ENCODE measurements around the gene HMMR. TPM values are rescaled to one million over a fixed set of nuclear protein-coding genes. Genes with fewer than 3 reads are reported as not detected.

HMMR gene
- total RNA-seq, 1 experiment from 2014 or later: 57.6 TPM

GRCh38 chr5:163445345-163445744 lies 15.1 kb upstream of the HMMR start:
- DNase-seq (ENCODE audit: low spot score): no peak
- CTCF ChIA-PET: no interaction called here
- peaks cover 91% of the 10 kb centered on the region for H3K36me3 ChIP-seq (ENCODE audit: insufficient read depth, low read length, poor library complexity, severe bottlenecking)
- intact Hi-C loops (cut with micrococcal nuclease; ENCODE audit: unreplicated experiment): no loop called here
- POLR2A ChIA-PET (ENCODE audit: low non-redundant PET): no interaction called here
- H3K4me3 ChIP-seq (ENCODE audit: low read depth, low read length, poor library complexity, severe bottlenecking): no peak overlapping the region
- H3K4me1 ChIP-seq (ENCODE audit: insufficient read depth, low read length, poor library complexity, severe bottlenecking): peaks cover 5% of the 10 kb centered on the region
- no peaks in the 10 kb centered on the region for H3K27me3 ChIP-seq (replicated peaks; ENCODE audit: insufficient read depth, low read depth, low read length, poor library complexity)
- H3K9me3 ChIP-seq (ENCODE audit: low read depth, low read length, poor library complexity, severe bottlenecking): no peaks in the 10 kb centered on the region
- BruUV-seq (replicated peaks): no TSS peak
- TF ChIP-seq EZH2 (IDR thresholded peaks at IDR 0.05; ENCODE audit: borderline replicate concordance, low read depth, low read length, poor library complexity, severe bottlenecking): no peak
- TF ChIP-seq CTCF (conservative IDR thresholded peaks at IDR 0.05; ENCODE audit: low read depth, low read length): no peak
- H3K27ac ChIP-seq (ENCODE audit: low read depth, low read length, poor library complexity, severe bottlenecking): no peak overlapping the region

GRCh38 chr5:163447191-163447590 lies 13.2 kb upstream of the HMMR start:
- Histone ChIP-seq H3K4me3 (ENCODE audit: low read depth, low read length, poor library complexity, severe bottlenecking) (no peak overlapping the region), H3K36me3 (ENCODE audit: insufficient read depth, low read length, poor library complexity, severe bottlenecking) (peaks cover 79% of the 10 kb centered on the region), H3K9me3 (ENCODE audit: low read depth, low read length, poor library complexity, severe bottlenecking) (no peaks in the 10 kb centered on the region), H3K27ac (ENCODE audit: low read depth, low read length, poor library complexity, severe bottlenecking) (no peak overlapping the region), H3K4me1 (ENCODE audit: insufficient read depth, low read length, poor library complexity, severe bottlenecking) (no peaks in the 10 kb centered on the region), H3K27me3 (replicated peaks; ENCODE audit: insufficient read depth, low read depth, low read length, poor library complexity) (no peaks in the 10 kb centered on the region)
- intact Hi-C loops (cut with micrococcal nuclease; ENCODE audit: unreplicated experiment): no loop called here
- POLR2A ChIA-PET (ENCODE audit: low non-redundant PET): no interaction called here
- no peak for TF ChIP-seq EZH2 (IDR thresholded peaks at IDR 0.05; ENCODE audit: borderline replicate concordance, low read depth, low read length, poor library complexity, severe bottlenecking)
- no peak for TF ChIP-seq CTCF (conservative IDR thresholded peaks at IDR 0.05; ENCODE audit: low read depth, low read length)
- BruUV-seq (replicated peaks): no TSS peak
- CTCF ChIA-PET: no interaction called here
- DNase-seq (ENCODE audit: low spot score): no peak

GRCh38 chr5:163447875-163448274 lies 12.6 kb upstream of the HMMR start:
- Histone ChIP-seq H3K9me3 (ENCODE audit: low read depth, low read length, poor library complexity, severe bottlenecking) (no peaks in the 10 kb centered on the region), H3K36me3 (ENCODE audit: insufficient read depth, low read length, poor library complexity, severe bottlenecking) (peaks cover 79% of the 10 kb centered on the region), H3K27me3 (replicated peaks; ENCODE audit: insufficient read depth, low read depth, low read length, poor library complexity) (no peaks in the 10 kb centered on the region), H3K4me3 (ENCODE audit: low read depth, low read length, poor library complexity, severe bottlenecking) (no peak overlapping the region), H3K4me1 (ENCODE audit: insufficient read depth, low read length, poor library complexity, severe bottlenecking) (no peaks in the 10 kb centered on the region), H3K27ac (ENCODE audit: low read depth, low read length, poor library complexity, severe bottlenecking) (no peak overlapping the region)
- intact Hi-C loops (cut with micrococcal nuclease; ENCODE audit: unreplicated experiment): no loop called here
- TF ChIP-seq CTCF (conservative IDR thresholded peaks at IDR 0.05; ENCODE audit: low read depth, low read length) (no peak), EZH2 (IDR thresholded peaks at IDR 0.05; ENCODE audit: borderline replicate concordance, low read depth, low read length, poor library complexity, severe bottlenecking) (no peak)
- ChIA-PET CTCF (no interaction called here), POLR2A (ENCODE audit: low non-redundant PET) (no interaction called here)
- BruUV-seq (replicated peaks): no TSS peak
- DNase-seq (ENCODE audit: low spot score): no peak
